H1 (cell line): ENCODE results near the gene ELOF1. TPM values are rescaled to one million over a fixed set of nuclear protein-coding genes. Genes with fewer than 3 reads are reported as not detected.

ENCODE experiments used
- CHD2 ChIP-seq: IDR thresholded peaks from 2 replicates; pipeline ENCODE4 v1.6.1; 2012; ENCODE audit warnings: low read length, improper control_type of control experiment
- polyA plus RNA-seq, 7 experiments: library from polyadenylated mRNA; depleted of rRNA in 3 of 7; stranded (reverse) in 5 of 7; unstranded in 2 of 7; fragments of >200 nt in 5 of 7; fragments of 200-250 nt in 2 of 7; gene quantifications; 1 replicate in 5 of 7; 2 replicates in 1 of 7; 4 replicates in 1 of 7; pipeline versions ENCODE4 v1.2.1 to v1.2.3, GENCODE V29; 2011 to 2013; ENCODE audit warnings: missing spikeins in 2 of 7, mixed read lengths in 2 of 7
- total RNA-seq: library from RNA; stranded (reverse); fragmentation: NEBNext Ultra II Directional; extraction: Animal tissue kit (Norgen Biotek cat#: 25700); gene quantifications from 2 replicates; pipeline ENCODE4 v1.2.1, GENCODE V29; 2021

ELOF1 gene
- total and polyA plus RNA-seq, 2 of the 8 experiments (the other 6 are each of a cell fraction or from before 2014, with no cell fraction given): 84.2 to 101 TPM

- TF ChIP-seq CHD2: no peak
Observed at GRCh38 chr19:11576227-11576626, 17.2 kb upstream of the ELOF1 start (continued).
